HCT116 (cell line): ENCODE measurements around the gene AHRR. TPM values are rescaled to one million over a fixed set of nuclear protein-coding genes. Genes with fewer than 3 reads are reported as not detected.

ENCODE experiments used
- ATAC-seq: fragments of 200-7000 bp; cut with Tn5 transposase; 2 replicates; pipeline ENCODE4 v1.9.1; 2020; ENCODE audit warnings: mild to moderate bottlenecking, moderate library complexity
- BruUV-seq: library from RNA; stranded (reverse); fragments of 400-500 nt; replicated peaks from 2 replicates; lab custom pipeline; 2021; lab: Mats Ljungman, UMichigan
- CTCF ChIA-PET: fragments of 300-600 bp; sonication (Branson Sonifier 250); formaldehyde crosslinking; loops from one replicate; lab custom pipeline; 2021; ENCODE audit warnings: antibody characterized with exemption; lab: Charles Lee
- POLR2A ChIA-PET: fragments of 300-600, 350-600 bp; sonication (Branson Sonifier 250); formaldehyde crosslinking; loops from one replicate; lab custom pipeline; 2021; ENCODE audit warnings: antibody characterized with exemption; lab: Charles Lee
- RAD21 ChIA-PET, 2 experiments: fragments of 300-600 bp; sonication (Branson Sonifier 250); formaldehyde crosslinking; loops; one replicate each; lab custom pipeline; 2023; ENCODE audit warnings: low total read pairs in 2 of 2; ENCODE audit not compliant: uncharacterized antibody in 2 of 2, unreplicated experiment in 2 of 2, low non-redundant PET in 1 of 2; lab: Charles Lee
- DNase-seq: peaks from one replicate; pipeline ENCODE4 v3.0.0-alpha.2; 2010; ENCODE audit warnings: low read depth, low spot score
- H2AFZ ChIP-seq: fragments of 200-600 bp; shearing (Covaris generic), sonication (generic); 2 replicates; pipeline ENCODE4 v1.6.1; 2017; ENCODE audit warnings: low read depth, mixed run types, mixed read lengths, antibody characterized with exemption, low read length; ENCODE audit not compliant: poor library complexity, severe bottlenecking
- H3K27ac ChIP-seq: 2 replicates; pipeline ENCODE4 v1.5.1; 2012; ENCODE audit warnings: low read depth, low read length
- H3K27me3 ChIP-seq: fragments of 200-600 bp; sonication (generic); 2 replicates; pipeline ENCODE4 v1.6.1; 2016; ENCODE audit warnings: mixed run types, low read length, mixed read lengths; ENCODE audit not compliant: insufficient read depth
- H3K36me3 ChIP-seq, 2 experiments: fragments of 200-500 bp in 1 of 2; fragments of 200-600 bp in 1 of 2; sonication (Bioruptor generic) in 1 of 2; sonication (generic) in 1 of 2; 2 replicates each; pipeline versions ENCODE4 v1.5.1 to v1.6.1; 2014 to 2016; ENCODE audit warnings: low read length in 2 of 2, inconsistent platforms in 1 of 2, mixed read lengths in 1 of 2, mixed run types in 1 of 2; ENCODE audit not compliant: insufficient read depth in 2 of 2, control insufficient read depth in 1 of 2
- H3K4me1 ChIP-seq, 2 experiments: fragments of 200-600 bp in 1 of 2; sonication (generic) in 1 of 2; 2 replicates each; pipeline versions ENCODE4 v1.5.1 to v1.6.1; 2012 to 2017; ENCODE audit warnings: low read length in 2 of 2, inconsistent platforms in 1 of 2, mild to moderate bottlenecking in 1 of 2, mixed read lengths in 1 of 2, mixed run types in 1 of 2, moderate library complexity in 1 of 2; ENCODE audit not compliant: insufficient read depth in 2 of 2, control insufficient read depth in 1 of 2
- H3K4me2 ChIP-seq: fragments of 200-600 bp; sonication (generic); 2 replicates; pipeline ENCODE4 v1.6.1; 2017; ENCODE audit warnings: mixed run types, low read length, mixed read lengths
- H3K4me3 ChIP-seq, 2 experiments: fragments of 200-600 bp in 1 of 2; sonication (generic) in 1 of 2; replicated peaks in 1 of 2; 2 replicates each; pipeline ENCODE4 v1.5.1; 2011 to 2016; ENCODE audit warnings: low read length in 2 of 2, control low read depth in 1 of 2, low read depth in 1 of 2, mild to moderate bottlenecking in 1 of 2, mixed read lengths in 1 of 2, mixed run types in 1 of 2
- H3K79me2 ChIP-seq: fragments of 200-600 bp; sonication (generic); 2 replicates; pipeline ENCODE4 v1.6.1; 2017; ENCODE audit warnings: mild to moderate bottlenecking, mixed run types, low read length, moderate library complexity, mixed read lengths; ENCODE audit not compliant: insufficient read depth
- H3K9ac ChIP-seq: fragments of 200-600 bp; sonication (generic); 2 replicates; pipeline ENCODE4 v1.6.1; 2016; ENCODE audit warnings: low read length, mixed read lengths
- H3K9me2 ChIP-seq: fragments of 200-600 bp; sonication (generic), shearing (Covaris generic); 2 replicates; pipeline ENCODE4 v1.6.1; 2017; ENCODE audit warnings: mixed run types, mild to moderate bottlenecking, moderate library complexity; ENCODE audit not compliant: insufficient read depth
- H3K9me3 ChIP-seq, 2 experiments: fragments of 200-500 bp in 1 of 2; fragments of 200-600 bp in 1 of 2; sonication (Bioruptor generic) in 1 of 2; sonication (generic) in 1 of 2; 2 replicates each; pipeline ENCODE4 v1.6.1; 2014 to 2017; ENCODE audit warnings: low read length in 2 of 2, mixed read lengths in 2 of 2, inconsistent platforms in 1 of 2, low read depth in 1 of 2, mild to moderate bottlenecking in 1 of 2, mixed run types in 1 of 2, moderate library complexity in 1 of 2; ENCODE audit not compliant: control insufficient read depth in 1 of 2, insufficient read depth in 1 of 2
- H4K20me1 ChIP-seq: fragments of 200-600 bp; sonication (generic), shearing (Covaris generic); 2 replicates; pipeline ENCODE4 v1.6.1; 2017; ENCODE audit warnings: mixed run types, mild to moderate bottlenecking, moderate library complexity; ENCODE audit not compliant: insufficient read depth
- ATF3 ChIP-seq: IDR thresholded peaks from 2 replicates; pipeline ENCODE4 v1.6.1; 2012
- CBX3 ChIP-seq: IDR thresholded peaks from 2 replicates; pipeline ENCODE4 v1.6.1; 2012; ENCODE audit warnings: low read depth
- CEBPB ChIP-seq: IDR thresholded peaks from 2 replicates; pipeline ENCODE4 v1.6.1; 2012; ENCODE audit warnings: low read depth
- ELF1 ChIP-seq: IDR thresholded peaks from 2 replicates; pipeline ENCODE4 v1.6.1; 2012; ENCODE audit warnings: low read depth, borderline replicate concordance
- FOSL1 ChIP-seq: IDR thresholded peaks from 2 replicates; pipeline ENCODE4 v1.6.1; 2012; ENCODE audit warnings: low read depth
- JUND ChIP-seq: IDR thresholded peaks from 2 replicates; pipeline ENCODE4 v1.6.1; 2012
- SIN3A ChIP-seq: IDR thresholded peaks from 2 replicates; pipeline ENCODE4 v1.6.1; 2012; ENCODE audit warnings: low read depth
- SP1 ChIP-seq: IDR thresholded peaks from 2 replicates; pipeline ENCODE4 v1.6.1; 2012; ENCODE audit warnings: low read depth
- TCF7L2 ChIP-seq: IDR thresholded peaks from 2 replicates; pipeline ENCODE4 v1.7.0; 2011; ENCODE audit warnings: borderline replicate concordance, inconsistent platforms; ENCODE audit not compliant: insufficient read depth, insufficient read length; ENCODE audit errors: extremely low read depth
- YY1 ChIP-seq: IDR thresholded peaks from 2 replicates; pipeline ENCODE4 v1.6.1; 2011; ENCODE audit warnings: low read length, low read depth, moderate library complexity, mild to moderate bottlenecking; ENCODE audit not compliant: insufficient replicate concordance; ENCODE audit errors: extremely low read depth
- intact Hi-C: fragments of 100-400 bp; cut with micrococcal nuclease; formaldehyde crosslinking; loops from 2 replicates; pipeline ENCODE4 v1.10.0; 2022
- total RNA-seq: library from RNA; stranded (reverse); gene quantifications from one replicate; pipeline ENCODE4 v1.2.1, GENCODE V29; 2021; ENCODE audit not compliant: unreplicated experiment

The AHRR gene
- total RNA-seq, 1 experiment from 2014 or later = 12.7 TPM

GRCh38 chr5:315488-316209, 5.9 kb upstream of the AHRR start:
- intact Hi-C loops = no loop called here
- no peak overlapping the region for H3K4me3 ChIP-seq
- 0 out of 2 replicates have a peak, but pooled peaks cover 3% of the 10 kb centered on the region for H3K79me2 ChIP-seq
- peaks cover 6 to 11% of the 10 kb centered on the region in 2 experiments for H3K36me3 ChIP-seq
- no peaks in the 10 kb centered on the region for H3K9me3 ChIP-seq
- no peak overlapping the region for H3K9ac ChIP-seq
- H3K4me1 ChIP-seq = peaks cover 17 to 36% of the 10 kb centered on the region in 2 experiments
- no peaks in the 10 kb centered on the region for H4K20me1 ChIP-seq
- POLR2A ChIA-PET = no interaction called here
- H2AFZ ChIP-seq = no peak overlapping the region
- ATAC-seq (no peak), DNase-seq (no peak)
- RAD21 ChIA-PET = interaction anchor here in 1 of 2 experiments (1.6 kb wide), 1 partner anchor 116 kb away, joined by 4 read pairs; no protein-coding TSS in a partner anchor
- H3K27ac ChIP-seq = no peak overlapping the region
- TF ChIP-seq ELF1 (no peak), YY1 (no peak), JUND (no peak), SIN3A (no peak), FOSL1 (no peak), SP1 (no peak), TCF7L2 (no peak), CEBPB (no peak), ATF3 (no peak), CBX3 (no peak)
- no peaks in the 10 kb centered on the region for H3K27me3 ChIP-seq
- H3K9me2 ChIP-seq = no peaks in the 10 kb centered on the region
- H3K4me2 ChIP-seq = no peak overlapping the region
- no TSS peak for BruUV-seq
- CTCF ChIA-PET = interaction anchor here (3.5 kb wide), 1 partner anchor 115 kb away, joined by 42 read pairs; no protein-coding TSS in a partner anchor
